Thyroid gland (tissue), 4 donors: ENCODE results near the gene DOCK3. TPM values are rescaled to one million over a fixed set of nuclear protein-coding genes. Genes with fewer than 3 reads are reported as not detected.

Experiments
- DNase-seq, 2 donors: peaks; one replicate each; pipeline ENCODE4 v3.0.0-alpha.2; 2019
- H3K27ac ChIP-seq, 3 donors: fragments of 200-600 bp; sonication (generic); 1 replicate in 2 of 3; 2 replicates in 1 of 3; pipeline ENCODE4 v1.5.1; 2016 to 2019; ENCODE audit warnings: mild to moderate bottlenecking in 1 of 3, moderate library complexity in 1 of 3
- H3K27me3 ChIP-seq: fragments of 200-600 bp; sonication (generic); one replicate; pipeline ENCODE4 v1.5.1; 2019
- H3K36me3 ChIP-seq, 2 donors: fragments of 200-600 bp; sonication (generic); one replicate each; pipeline ENCODE4 v1.5.1; 2016 to 2019
- H3K4me1 ChIP-seq, 2 donors: fragments of 200-600 bp; sonication (generic); one replicate each; pipeline ENCODE4 v1.5.1; 2017 to 2019
- H3K4me3 ChIP-seq, 3 donors: fragments of 200-600 bp; sonication (generic); replicated peaks in 1 of 3; 1 replicate in 2 of 3; 2 replicates in 1 of 3; pipeline ENCODE4 v1.5.1; 2016; ENCODE audit warnings: mild to moderate bottlenecking in 1 of 3
- H3K9me3 ChIP-seq: fragments of 200-600 bp; sonication (generic); one replicate; pipeline ENCODE4 v1.5.1; 2017
- POLR2A ChIP-seq, 2 donors: fragments of 450-650 bp; IDR thresholded peaks; one replicate each; pipeline ENCODE4 v1.6.1; 2017; ENCODE audit warnings: antibody characterized with exemption in 2 of 2, mild to moderate bottlenecking in 2 of 2, moderate library complexity in 1 of 2
- WGBS, 2 donors: methylation state at CpG; one replicate each; pipeline ENCODE4 v1.1.5; 2017; 5-methylcytosine and 5-hydroxymethylcytosine counted together
- intact Hi-C: fragments of 100-400 bp; cut with DNase I; formaldehyde crosslinking; loops from one replicate; pipeline ENCODE4 v1.15.1; 2023
- total RNA-seq, 4 donors: library from RNA; depleted of rRNA; stranded (reverse); fragments of >200 nt; gene quantifications; one replicate each; pipeline ENCODE4 v1.2.3, GENCODE V29; 2016
- TF ChIP-seq, protein P1 (sequence below), 6 experiments: fragments of 200-600 bp in 3 of 6; fragments of 450-650 bp in 3 of 6; sonication (generic) in 3 of 6; IDR thresholded peaks; one replicate each; pipeline ENCODE4 v1.5.1; 2016 to 2019; ENCODE audit warnings: antibody characterized with exemption in 6 of 6, mild to moderate bottlenecking in 2 of 6, inconsistent platforms in 1 of 6, moderate library complexity in 1 of 6

The DOCK3 gene
- total RNA-seq, 4 donors from 2014 or later: 15.7 to 54.2 (median 21.1) TPM

DNA sequence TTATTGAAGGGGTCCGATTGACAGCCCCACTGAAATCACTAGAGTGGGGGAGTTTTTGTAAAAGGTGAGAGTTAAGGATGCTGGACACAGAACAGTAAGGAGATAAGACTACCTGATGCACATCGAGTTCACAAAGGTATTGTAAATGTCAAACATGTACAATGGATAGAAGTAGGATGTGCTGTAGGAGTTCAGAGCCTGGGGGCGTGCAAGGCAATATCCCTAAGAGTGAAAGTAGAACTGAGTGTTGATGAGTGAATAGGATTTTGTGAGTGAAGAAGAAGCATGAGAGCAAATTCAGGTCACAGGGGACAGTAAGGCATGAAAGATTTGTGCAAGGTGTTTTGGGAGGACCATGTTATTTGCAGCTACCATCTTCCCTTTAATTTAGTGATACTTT, 21.5 kb downstream of the DOCK3 start:
- TF ChIP-seq POLR2A (IDR thresholded peaks at IDR 0.05): no peak
- TF ChIP-seq, protein P1, sequence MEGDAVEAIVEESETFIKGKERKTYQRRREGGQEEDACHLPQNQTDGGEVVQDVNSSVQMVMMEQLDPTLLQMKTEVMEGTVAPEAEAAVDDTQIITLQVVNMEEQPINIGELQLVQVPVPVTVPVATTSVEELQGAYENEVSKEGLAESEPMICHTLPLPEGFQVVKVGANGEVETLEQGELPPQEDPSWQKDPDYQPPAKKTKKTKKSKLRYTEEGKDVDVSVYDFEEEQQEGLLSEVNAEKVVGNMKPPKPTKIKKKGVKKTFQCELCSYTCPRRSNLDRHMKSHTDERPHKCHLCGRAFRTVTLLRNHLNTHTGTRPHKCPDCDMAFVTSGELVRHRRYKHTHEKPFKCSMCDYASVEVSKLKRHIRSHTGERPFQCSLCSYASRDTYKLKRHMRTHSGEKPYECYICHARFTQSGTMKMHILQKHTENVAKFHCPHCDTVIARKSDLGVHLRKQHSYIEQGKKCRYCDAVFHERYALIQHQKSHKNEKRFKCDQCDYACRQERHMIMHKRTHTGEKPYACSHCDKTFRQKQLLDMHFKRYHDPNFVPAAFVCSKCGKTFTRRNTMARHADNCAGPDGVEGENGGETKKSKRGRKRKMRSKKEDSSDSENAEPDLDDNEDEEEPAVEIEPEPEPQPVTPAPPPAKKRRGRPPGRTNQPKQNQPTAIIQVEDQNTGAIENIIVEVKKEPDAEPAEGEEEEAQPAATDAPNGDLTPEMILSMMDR (IDR thresholded peaks at IDR 0.05): no peak
- 95% methylated on average over 3 of the region's 3 CpGs for WGBS, 2 donors
- Histone ChIP-seq H3K4me1 (no peaks in the 10 kb centered on the region), H3K4me3 (no peak overlapping the region), H3K27ac (no peak overlapping the region), H3K9me3 (no peaks in the 10 kb centered on the region), H3K27me3 (no peaks in the 10 kb centered on the region), H3K36me3 (no peaks in the 10 kb centered on the region)
- DNase-seq: no peak
- intact Hi-C loops: no loop called here

DNA sequence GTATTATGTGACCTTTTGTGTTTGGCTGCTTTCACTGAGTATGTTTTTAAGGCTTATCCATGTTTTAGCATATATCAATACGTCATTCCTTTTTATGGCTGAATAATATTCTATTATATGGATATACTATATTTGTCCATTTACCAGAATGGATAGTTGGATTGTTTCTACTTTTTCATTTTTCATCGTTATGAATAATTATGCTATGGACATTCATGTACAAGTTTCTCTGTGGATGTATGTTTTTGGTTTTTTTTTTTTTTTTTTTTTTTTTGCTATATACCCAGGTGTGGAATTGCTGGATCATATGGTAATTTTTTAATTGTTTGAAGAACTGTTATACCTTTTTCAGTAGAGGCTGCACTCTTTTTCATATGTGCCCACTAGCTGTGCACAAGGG, 23.5 kb downstream of the DOCK3 start:
- no peak for TF ChIP-seq POLR2A (IDR thresholded peaks at IDR 0.05)
- TF ChIP-seq, protein P1 (IDR thresholded peaks at IDR 0.05): no peak

DNA sequence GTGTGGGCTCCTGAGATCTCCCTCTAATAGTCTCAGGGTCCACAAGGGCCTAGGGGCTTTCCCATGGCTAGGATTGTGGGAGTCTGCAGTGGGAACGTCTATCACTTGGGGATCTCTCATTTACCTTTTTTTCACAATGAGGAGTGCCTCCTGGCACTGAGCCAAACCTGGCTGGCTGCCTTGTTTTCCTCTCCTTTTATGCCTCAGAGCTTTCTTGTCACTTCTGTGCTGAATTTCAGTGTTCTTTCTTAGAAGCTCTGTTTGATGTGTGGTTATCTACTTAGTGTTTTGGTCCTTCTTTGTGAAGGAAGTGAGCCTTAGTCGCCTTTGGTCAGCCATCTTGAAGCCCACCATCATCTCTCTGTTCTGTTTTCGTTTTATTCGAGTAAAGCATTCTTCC, 33.9 kb downstream of the DOCK3 start:
- intact Hi-C loops: no loop called here

More for the DNA sequence above, 23.5 kb downstream of the DOCK3 start:
- Histone ChIP-seq H3K4me3 (no peak overlapping the region), H3K27ac (no peak overlapping the region), H3K9me3 (no peaks in the 10 kb centered on the region), H3K36me3 (no peaks in the 10 kb centered on the region), H3K27me3 (no peaks in the 10 kb centered on the region), H3K4me1 (no peaks in the 10 kb centered on the region)
- no peak for DNase-seq
- intact Hi-C loops: no loop called here
- 97 to 98% methylated on average over 2 of the region's 2 CpGs for WGBS, 2 donors

DNA sequence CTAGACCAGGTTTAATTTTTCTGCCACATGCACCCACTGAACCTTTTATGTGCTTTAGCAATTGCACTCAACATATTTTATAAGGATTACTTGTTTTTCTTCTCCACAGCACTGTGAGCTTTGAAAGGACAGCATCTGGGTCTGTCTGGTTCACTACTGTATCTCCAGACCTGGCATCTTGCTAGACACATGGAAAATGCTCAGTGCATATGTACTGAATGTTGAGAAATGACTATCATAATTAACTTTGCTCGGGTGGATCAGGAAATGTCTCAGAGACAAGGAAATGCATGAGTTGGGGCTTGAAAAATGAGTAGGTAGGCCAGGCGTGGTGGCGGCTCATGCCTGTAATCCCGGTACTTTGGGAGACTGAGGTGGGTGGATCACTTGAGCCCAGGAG, 40.2 kb downstream of the DOCK3 start:
- TF ChIP-seq, protein P1 (IDR thresholded peaks at IDR 0.05): no peak
- no peak for TF ChIP-seq POLR2A (IDR thresholded peaks at IDR 0.05)
- DNase-seq: no peak
- intact Hi-C loops: no loop called here
- H3K27me3 ChIP-seq: no peaks in the 10 kb centered on the region
- H3K9me3 ChIP-seq: no peaks in the 10 kb centered on the region
- H3K36me3 ChIP-seq: no peaks in the 10 kb centered on the region
- no peak overlapping the region for H3K4me3 ChIP-seq
- no peak overlapping the region for H3K27ac ChIP-seq
- 68 to 72% methylated on average over 4 of the region's 4 CpGs for WGBS, 2 donors
- peaks cover 0 to 10% of the 10 kb centered on the region in 2 donors for H3K4me1 ChIP-seq

More for the DNA sequence above, 33.9 kb downstream of the DOCK3 start:
- peak overlapping the region in 1 of 3 donors; percentile 36 for H3K27ac ChIP-seq
- no peaks in the 10 kb centered on the region for H3K36me3 ChIP-seq
- H3K27me3 ChIP-seq: no peaks in the 10 kb centered on the region
- TF ChIP-seq, protein P1 (IDR thresholded peaks at IDR 0.05): no peak
- no peak for TF ChIP-seq POLR2A (IDR thresholded peaks at IDR 0.05)
- WGBS, 2 donors: 15 to 31% methylated on average over 4 of the region's 4 CpGs
- H3K9me3 ChIP-seq: no peaks in the 10 kb centered on the region
- no peak overlapping the region for H3K4me3 ChIP-seq
- DNase-seq: peak; percentile 87 to 90
- peaks cover 0 to 11% of the 10 kb centered on the region in 2 donors for H3K4me1 ChIP-seq

DNA sequence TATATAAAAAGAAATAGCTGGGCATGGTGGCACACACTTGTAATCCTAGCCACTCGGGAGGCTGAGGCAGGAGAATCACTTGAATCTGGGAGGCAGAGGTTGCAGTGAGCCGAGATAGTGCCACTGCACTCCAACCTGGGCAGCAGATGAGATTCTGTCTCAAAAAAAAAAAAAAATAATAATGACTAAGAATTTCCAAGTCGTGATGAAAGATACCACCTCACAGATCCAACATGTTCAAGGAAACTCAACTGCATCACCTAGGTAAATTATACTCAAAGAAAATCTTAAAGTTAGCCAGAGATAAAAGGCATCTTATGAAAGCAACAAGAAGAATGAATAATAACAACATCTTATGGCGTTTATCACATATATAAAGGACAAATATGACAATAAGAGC, 50.1 kb downstream of the DOCK3 start:
- Histone ChIP-seq H3K9me3 (no peaks in the 10 kb centered on the region), H3K4me1 (no peaks in the 10 kb centered on the region), H3K36me3 (no peaks in the 10 kb centered on the region), H3K27me3 (no peaks in the 10 kb centered on the region), H3K27ac (no peak overlapping the region), H3K4me3 (no peak overlapping the region)
- 94% methylated on average over 4 of the region's 4 CpGs for WGBS, 2 donors
- intact Hi-C loops: no loop called here
- no peak for DNase-seq
- TF ChIP-seq, protein P1 (IDR thresholded peaks at IDR 0.05): no peak
- no peak for TF ChIP-seq POLR2A (IDR thresholded peaks at IDR 0.05)
